Esophagus muscularis mucosa (tissue), 4 donors: Measurements from ENCODE around the gene MBD2.

Experiments
- CTCF ChIP-seq, 3 experiments: fragments of 200-600 bp in 2 of 3; fragments of 450-650 bp in 1 of 3; sonication (generic) in 2 of 3; IDR thresholded peaks; one replicate each; pipeline ENCODE4 v1.5.1; 2017 to 2019; ENCODE audit warnings: antibody characterized with exemption in 3 of 3, mild to moderate bottlenecking in 2 of 3, moderate library complexity in 1 of 3
- EP300 ChIP-seq: sonication (generic); formaldehyde crosslinking; IDR thresholded peaks from one replicate; pipeline ENCODE4 v1.6.1; 2017; ENCODE audit warnings: antibody characterized with exemption
- POLR2A ChIP-seq: fragments of 450-650 bp; IDR thresholded peaks from one replicate; pipeline ENCODE4 v1.6.1; 2017; ENCODE audit warnings: antibody characterized with exemption, moderate library complexity, mild to moderate bottlenecking, low read depth
- POLR2AphosphoS5 ChIP-seq, 2 donors: sonication (generic); formaldehyde crosslinking; IDR thresholded peaks; one replicate each; pipeline ENCODE4 v1.6.1; 2017; ENCODE audit warnings: antibody characterized with exemption in 2 of 2

DNA sequence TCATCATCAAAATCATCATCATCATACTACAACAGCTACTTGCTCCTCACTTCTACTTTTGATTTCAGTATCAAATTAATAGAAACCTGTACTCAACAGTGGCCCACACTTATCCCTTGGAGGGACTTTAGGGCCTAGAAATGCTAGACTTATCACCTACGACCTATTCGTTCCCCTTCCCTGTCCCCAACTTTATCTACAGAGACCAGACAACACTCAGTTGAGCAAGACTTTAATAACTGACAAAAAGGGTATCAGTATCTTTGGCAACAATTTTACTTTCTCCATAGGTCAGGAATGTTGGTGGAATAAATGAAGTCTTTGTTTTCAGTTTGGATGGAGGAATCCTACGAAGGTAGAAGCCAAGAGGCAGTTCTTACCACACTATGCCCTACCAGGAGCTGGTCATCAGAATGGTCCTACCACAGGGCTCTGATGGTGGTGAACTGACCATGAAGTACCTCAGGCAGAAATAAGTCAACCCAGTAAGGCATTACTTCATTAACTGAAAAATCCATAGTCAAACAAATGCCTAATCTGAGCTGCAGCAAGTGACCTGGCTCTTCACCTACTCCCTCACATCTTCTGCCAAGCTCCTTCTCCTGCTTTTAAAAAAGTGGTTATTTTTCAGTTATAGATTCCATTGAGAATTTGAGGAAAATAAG lies 26.6 kb downstream of the MBD2 start:
- TF ChIP-seq POLR2A (no peak), CTCF (IDR thresholded peaks at IDR 0.05) (no peak), POLR2AphosphoS5 (IDR thresholded peaks at IDR 0.05) (no peak), EP300 (no peak)
